A549 (cell line): Measurements from ENCODE around the gene MYL4.

Experiments used
- CTCF ChIP-seq: fragments of >200 bp; sonication (Bioruptor Twin); formaldehyde crosslinking; IDR thresholded peaks from 3 replicates; pipeline ENCODE4 v1.5.1; 2016
- E2F6 ChIP-seq: IDR thresholded peaks from 2 replicates; pipeline ENCODE4 v1.6.1; 2012; ENCODE audit warnings: low read depth, borderline replicate concordance
- MAX ChIP-seq: IDR thresholded peaks from 2 replicates; pipeline ENCODE4 v1.6.1; 2012
- POLR2A ChIP-seq: IDR thresholded peaks from 2 replicates; pipeline ENCODE4 v1.6.1; 2012; ENCODE audit warnings: mild to moderate bottlenecking, low read length
- POLR2AphosphoS2 ChIP-seq: conservative IDR thresholded peaks from 2 replicates; pipeline ENCODE4 v1.6.1; 2012; ENCODE audit warnings: low read length, improper control_type of control experiment, inconsistent platforms
- USF2 ChIP-seq: fragments of 450-650 bp; IDR thresholded peaks from 2 replicates; pipeline ENCODE4 v1.6.1; 2014; ENCODE audit warnings: antibody characterized with exemption
- ZNF302 ChIP-seq: fragments of 250-450 bp; sonication (Bioruptor Pico); IDR thresholded peaks from 2 replicates; pipeline ENCODE4 v1.9.0; 2021; ENCODE audit warnings: inconsistent platforms, mild to moderate bottlenecking, moderate library complexity

GRCh38 chr17:47222047-47222446, 12.9 kb downstream of the MYL4 start:
- no peak for TF ChIP-seq E2F6
- no peak for TF ChIP-seq CTCF
- no peak for TF ChIP-seq MAX
- TF ChIP-seq POLR2A, result no peak
- TF ChIP-seq POLR2AphosphoS2, result no peak
- TF ChIP-seq USF2, result no peak
- no peak for TF ChIP-seq ZNF302 (CRISPR knock-in tag)
